ENCODE data around the gene VILL.
"Not testable (repeated sequence)": the region's sequence is repeated elsewhere in the genome, so short reads cannot be mapped to it uniquely, and the experiment has no call there.

GRCh38 chr3:38053286-38053685 is 62.7 kb downstream of the VILL start:
- TF ChIP-seq CTCF (IDR thresholded peaks at IDR 0.05 in 2 of 3, conservative IDR thresholded peaks at IDR 0.05 in 1 of 3; ENCODE audit: borderline replicate concordance in 1 of 3, insufficient read depth in 1 of 3, low read depth in 2 of 3, low read length in 2 of 3); ZFX (IDR thresholded peaks at IDR 0.05); ATF3 (IDR thresholded peaks at IDR 0.05); EZH2 (IDR thresholded peaks at IDR 0.05); POLR2A (IDR thresholded peaks at IDR 0.05; ENCODE audit: borderline replicate concordance, extremely low read depth, insufficient read depth, insufficient read length); CBX3 (IDR thresholded peaks at IDR 0.05; ENCODE audit: low read depth); REST (IDR thresholded peaks at IDR 0.05; ENCODE audit: low read depth); FOSL1 (IDR thresholded peaks at IDR 0.05; ENCODE audit: low read depth); SIN3A (IDR thresholded peaks at IDR 0.05; ENCODE audit: low read depth); JUND (IDR thresholded peaks at IDR 0.05); SP1 (IDR thresholded peaks at IDR 0.05; ENCODE audit: low read depth); MAX (IDR thresholded peaks at IDR 0.05); CEBPB (IDR thresholded peaks at IDR 0.05; ENCODE audit: low read depth): not testable (repeated sequence)
